Adrenal gland (tissue), 12 donors: ENCODE results near the gene ITGB4. TPM values are rescaled to one million over a fixed set of nuclear protein-coding genes. Genes with fewer than 3 reads are reported as not detected.

Experiments used
- DNase-seq, 7 donors: peaks; one replicate each; pipeline ENCODE4 v3.0.0-alpha.2; 2019 to 2020
- H3K27ac ChIP-seq, 5 donors: fragments of 200-600 bp; sonication (generic) in 4 of 5; 1 replicate in 3 of 5; 2 replicates in 2 of 5; pipeline versions ENCODE4 v1.5.1 to v1.8.0; 2016 to 2020; ENCODE audit warnings: mild to moderate bottlenecking in 1 of 5
- H3K27me3 ChIP-seq: fragments of 200-600 bp; 2 replicates; pipeline ENCODE4 v1.8.0; 2021
- H3K36me3 ChIP-seq, 2 donors: fragments of 200-600 bp; replicated peaks in 1 of 2; 1 replicate in 1 of 2; 2 replicates in 1 of 2; pipeline versions ENCODE4 v1.5.1 to v1.8.0; 2018 to 2022
- H3K4me1 ChIP-seq, 2 donors: fragments of 200-600 bp; replicated peaks in 1 of 2; 1 replicate in 1 of 2; 2 replicates in 1 of 2; pipeline versions ENCODE4 v1.5.1 to v1.8.0; 2018 to 2021
- H3K4me3 ChIP-seq, 4 donors: fragments of 200-600 bp; sonication (generic) in 3 of 4; one replicate each; pipeline ENCODE4 v1.5.1; 2016 to 2018
- H3K9me3 ChIP-seq, 3 donors: fragments of 200-600 bp; sonication (generic) in 1 of 3; replicated peaks in 1 of 3; 1 replicate in 2 of 3; 2 replicates in 1 of 3; pipeline versions ENCODE4 v1.5.1 to v1.8.0; 2016 to 2021
- POLR2A ChIP-seq, 2 donors: fragments of 450-650 bp; IDR thresholded peaks; one replicate each; pipeline ENCODE4 v1.6.1; 2017; ENCODE audit warnings: antibody characterized with exemption in 2 of 2, mild to moderate bottlenecking in 2 of 2, moderate library complexity in 1 of 2
- WGBS, 4 donors: extraction: QIAGEN DNeasy Blood & Tissue Kit in 2 of 4; methylation state at CpG; one replicate each; pipeline versions ENCODE4 v1.1.5 to v1.1.7; 2013 to 2017; 5-methylcytosine and 5-hydroxymethylcytosine counted together
- intact Hi-C, 2 donors: fragments of 100-400 bp; cut with DNase I; formaldehyde crosslinking; loops; one replicate each; pipeline versions ENCODE4 v1.14.1 to v1.15.0; 2022 to 2023
- polyA plus RNA-seq, 3 donors: library from polyadenylated mRNA; stranded (reverse); fragments of 200-250 nt in 2 of 3; fragments of 350-450 nt in 1 of 3; fragmentation: Illumina TruSeq in 1 of 3; extraction: RNeasy Lipid Tissue Mini Kit (QIAGEN cat#74804) in 1 of 3; gene quantifications; one replicate each; pipeline ENCODE4 v1.2.3, GENCODE V29; 2013 to 2014
- total RNA-seq, 9 donors: library from RNA; depleted of rRNA in 4 of 9; stranded (reverse); fragments of >200 nt in 4 of 9; fragments of 120-200 nt in 1 of 9; fragmentation: NEBNext Ultra II Directional in 1 of 9; extraction: Animal tissue kit (Norgen Biotek cat#: 25700) in 1 of 9; gene quantifications; one replicate each; pipeline versions ENCODE4 v1.1.0 to v1.2.4, GENCODE V29; 2013 to 2023
- TF ChIP-seq, protein P1 (sequence below), 6 experiments: fragments of 450-650 bp in 4 of 6; fragments of 200-600 bp in 2 of 6; sonication (generic) in 1 of 6; IDR thresholded peaks; 1 replicate in 5 of 6; 2 replicates in 1 of 6; pipeline versions ENCODE4 v1.5.1 to v1.8.0; 2016 to 2021; ENCODE audit warnings: antibody characterized with exemption in 6 of 6, mild to moderate bottlenecking in 2 of 6, moderate library complexity in 1 of 6
- donor health status: healthy with polysubstance abuse.
- donor health status: Bipolar disorder and iron deficiency.
- donor health status: DM: yes; HTN: yes; CAD: no.
- donor health status: DM: no; HTN: no; CAD: no.
- donor health status: DM: no; HTN: no; CAD: no.
- donor health status: DM: yes; HTN: yes; CAD: no.

ITGB4 gene
- total and polyA plus RNA-seq, 12 donors = 1.00 to 12.5 (median 6.9) TPM

DNA sequence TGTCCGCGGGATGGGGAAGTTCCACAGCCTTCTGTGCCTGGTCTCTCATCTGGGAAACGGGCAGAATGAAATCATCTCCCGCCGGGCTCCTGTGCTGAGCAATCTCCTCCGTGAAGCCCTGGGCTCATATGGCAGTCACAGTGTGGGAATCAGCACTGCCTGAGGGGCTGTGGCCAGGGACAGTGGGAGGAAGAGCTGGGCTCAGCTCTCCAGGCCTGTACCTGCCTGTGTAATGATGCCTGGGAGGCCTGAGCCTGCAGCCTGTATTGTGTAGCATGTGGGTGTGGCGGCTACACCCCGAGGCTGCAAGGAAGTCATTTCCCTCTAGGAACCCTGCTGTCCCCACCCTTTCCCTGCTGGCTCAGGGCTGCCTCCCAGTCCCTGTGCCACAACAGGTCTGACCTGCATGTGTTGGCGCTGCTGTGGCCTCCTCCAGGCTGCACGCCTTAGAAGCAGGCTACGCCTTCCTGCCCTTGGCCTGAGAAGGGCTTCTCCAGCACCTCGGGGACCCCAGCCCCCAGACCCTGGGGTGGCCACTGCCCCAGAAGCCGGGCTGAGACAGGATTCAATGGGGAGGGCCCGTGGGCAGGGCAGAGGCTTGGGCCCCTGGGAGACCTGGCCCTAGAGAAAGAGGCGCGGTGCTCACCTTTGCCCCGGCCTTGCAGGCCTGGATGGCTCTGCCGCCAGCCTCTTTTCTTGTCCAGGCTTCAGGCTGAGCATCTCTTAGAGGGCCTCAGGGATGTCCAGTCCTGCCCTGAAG is 2.1 kb downstream of the ITGB4 start:
- intact Hi-C loops = no loop called here
- WGBS, 4 donors = 46 to 80% (median 75%) methylated on average over 4 to 18 of the region's 18 CpGs
- no peak for TF ChIP-seq POLR2A (IDR thresholded peaks at IDR 0.05)
- TF ChIP-seq, protein P1, sequence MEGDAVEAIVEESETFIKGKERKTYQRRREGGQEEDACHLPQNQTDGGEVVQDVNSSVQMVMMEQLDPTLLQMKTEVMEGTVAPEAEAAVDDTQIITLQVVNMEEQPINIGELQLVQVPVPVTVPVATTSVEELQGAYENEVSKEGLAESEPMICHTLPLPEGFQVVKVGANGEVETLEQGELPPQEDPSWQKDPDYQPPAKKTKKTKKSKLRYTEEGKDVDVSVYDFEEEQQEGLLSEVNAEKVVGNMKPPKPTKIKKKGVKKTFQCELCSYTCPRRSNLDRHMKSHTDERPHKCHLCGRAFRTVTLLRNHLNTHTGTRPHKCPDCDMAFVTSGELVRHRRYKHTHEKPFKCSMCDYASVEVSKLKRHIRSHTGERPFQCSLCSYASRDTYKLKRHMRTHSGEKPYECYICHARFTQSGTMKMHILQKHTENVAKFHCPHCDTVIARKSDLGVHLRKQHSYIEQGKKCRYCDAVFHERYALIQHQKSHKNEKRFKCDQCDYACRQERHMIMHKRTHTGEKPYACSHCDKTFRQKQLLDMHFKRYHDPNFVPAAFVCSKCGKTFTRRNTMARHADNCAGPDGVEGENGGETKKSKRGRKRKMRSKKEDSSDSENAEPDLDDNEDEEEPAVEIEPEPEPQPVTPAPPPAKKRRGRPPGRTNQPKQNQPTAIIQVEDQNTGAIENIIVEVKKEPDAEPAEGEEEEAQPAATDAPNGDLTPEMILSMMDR (IDR thresholded peaks at IDR 0.05) = no peak
- Histone ChIP-seq H3K27ac (no peak overlapping the region), H3K4me1 (peaks cover 0 to 7% of the 10 kb centered on the region in 2 donors), H3K36me3 (no peaks in the 10 kb centered on the region), H3K27me3 (peaks cover 21% of the 10 kb centered on the region), H3K9me3 (no peaks in the 10 kb centered on the region), H3K4me3 (no peak overlapping the region)
- no peak for DNase-seq

DNA sequence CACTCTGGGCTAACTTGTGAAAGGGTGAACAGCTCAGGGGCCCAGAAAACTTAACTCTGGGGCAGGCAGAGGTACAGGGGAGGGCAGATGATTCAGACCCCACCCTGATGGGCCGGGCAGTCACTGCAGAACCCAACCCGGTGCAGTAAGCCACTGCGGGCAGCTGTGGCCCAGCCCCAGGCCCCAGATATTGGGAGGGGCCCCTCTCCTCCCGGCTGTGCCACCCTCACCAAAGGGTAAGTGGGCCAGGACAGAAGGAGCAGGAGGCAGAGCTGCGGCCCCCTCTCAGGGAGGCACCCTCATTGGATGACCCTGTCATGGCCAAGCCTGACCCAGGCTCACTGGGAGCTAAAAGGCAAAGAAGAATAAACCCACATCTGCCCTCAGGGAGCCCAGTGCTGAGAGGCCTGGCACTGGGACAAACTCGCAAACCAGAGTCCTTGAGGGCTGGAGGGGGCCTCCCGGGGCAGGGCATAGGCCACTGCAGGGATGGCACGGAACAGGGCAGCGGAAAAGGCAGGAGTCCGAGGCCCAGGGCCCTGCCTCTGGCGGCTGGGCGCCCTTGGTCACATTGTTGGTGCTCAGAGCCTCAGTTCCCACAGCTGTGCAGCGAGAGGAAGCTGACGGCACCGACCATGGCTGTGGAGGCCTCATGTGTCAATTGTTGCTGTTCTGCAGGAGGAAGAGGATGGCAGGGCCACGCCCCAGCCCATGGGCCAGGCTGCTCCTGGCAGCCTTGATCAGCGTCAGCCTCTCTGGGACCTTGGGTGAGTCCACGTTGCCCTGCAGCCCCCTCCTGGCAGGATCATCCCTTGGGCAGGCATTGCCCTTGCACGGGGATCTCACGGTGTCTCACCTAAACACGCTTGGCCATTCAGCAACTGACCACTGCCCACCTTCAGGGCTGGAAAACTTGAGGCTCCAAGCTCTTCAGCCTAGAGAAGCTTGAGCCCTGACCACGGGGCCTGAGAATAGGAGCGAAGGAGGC is 3.1 kb downstream of the ITGB4 start:
- H3K27me3 ChIP-seq = peaks cover 21% of the 10 kb centered on the region
- peaks cover 0 to 7% of the 10 kb centered on the region in 2 donors for H3K4me1 ChIP-seq
- intact Hi-C loops = no loop called here
- no peak overlapping the region for H3K27ac ChIP-seq
- peak in 1 of 7 donors; percentile 12 for DNase-seq
- H3K36me3 ChIP-seq = no peaks in the 10 kb centered on the region
- no peak overlapping the region for H3K4me3 ChIP-seq
- no peaks in the 10 kb centered on the region for H3K9me3 ChIP-seq
- 73 to 78% (median 76%) methylated on average over 11 to 23 of the region's 23 CpGs; no CpG with 5 or more reads in 1 of the 4 donors for WGBS, 4 donors
- TF ChIP-seq, protein P1 (IDR thresholded peaks at IDR 0.05) = no peak

DNA sequence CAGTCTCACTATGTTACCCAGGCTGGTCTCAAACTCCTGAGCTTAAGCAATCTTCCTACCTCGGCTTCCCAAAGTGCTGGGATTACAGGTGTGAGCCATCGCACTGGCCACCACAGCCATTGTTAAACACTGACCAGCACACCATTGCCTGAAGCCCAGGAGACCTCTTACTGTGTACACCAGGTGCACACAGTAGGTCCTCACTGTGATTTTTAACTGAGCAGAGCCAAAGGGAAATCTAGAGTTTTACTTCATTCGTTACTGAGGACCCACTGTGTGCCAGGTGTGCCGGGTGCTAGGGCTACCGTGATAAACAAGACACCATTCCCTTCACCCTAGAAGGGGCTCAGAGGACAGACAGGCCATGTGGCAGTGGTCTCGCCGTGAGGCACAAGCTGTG is 4.2 kb downstream of the ITGB4 start:
- 73 to 89% (median 81%) methylated on average over 3 to 7 of the region's 7 CpGs for WGBS, 4 donors
- intact Hi-C loops = no loop called here
- Histone ChIP-seq H3K27ac (no peak overlapping the region), H3K4me3 (no peak overlapping the region), H3K36me3 (no peaks in the 10 kb centered on the region), H3K4me1 (peaks cover 0 to 7% of the 10 kb centered on the region in 2 donors), H3K27me3 (peaks cover 16% of the 10 kb centered on the region), H3K9me3 (no peaks in the 10 kb centered on the region)
- TF ChIP-seq, protein P1 (IDR thresholded peaks at IDR 0.05) = no peak
- TF ChIP-seq POLR2A (IDR thresholded peaks at IDR 0.05) = no peak
- DNase-seq = no peak

DNA sequence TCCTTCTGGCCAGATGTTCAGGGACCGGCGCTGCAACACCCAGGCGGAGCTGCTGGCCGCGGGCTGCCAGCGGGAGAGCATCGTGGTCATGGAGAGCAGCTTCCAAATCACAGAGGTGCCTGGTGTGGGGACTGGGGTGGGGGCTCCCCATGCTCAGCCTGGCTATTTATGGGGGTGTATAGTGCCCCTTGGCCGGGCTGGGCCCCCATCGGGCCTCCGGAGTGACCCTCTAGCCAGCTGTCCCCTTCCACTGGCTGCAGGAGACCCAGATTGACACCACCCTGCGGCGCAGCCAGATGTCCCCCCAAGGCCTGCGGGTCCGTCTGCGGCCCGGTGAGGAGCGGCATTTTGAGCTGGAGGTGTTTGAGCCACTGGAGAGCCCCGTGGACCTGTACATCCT is 6.1 kb downstream of the ITGB4 start:
- Histone ChIP-seq H3K9me3 (no peaks in the 10 kb centered on the region), H3K4me3 (no peak overlapping the region), H3K36me3 (no peaks in the 10 kb centered on the region), H3K27me3 (no peaks in the 10 kb centered on the region), H3K4me1 (no peaks in the 10 kb centered on the region), H3K27ac (no peak overlapping the region)
- WGBS, 4 donors = 78 to 91% (median 90%) methylated on average over 5 to 18 of the region's 18 CpGs
- DNase-seq = no peak
- TF ChIP-seq, protein P1 (IDR thresholded peaks at IDR 0.05) = no peak
- no peak for TF ChIP-seq POLR2A (IDR thresholded peaks at IDR 0.05)
- intact Hi-C loops = no loop called here
